ENCODE data around the gene GSN. TPM values are rescaled to one million over a fixed set of nuclear protein-coding genes. Genes with fewer than 3 reads are reported as not detected.
A peak's percentile ranks its signal among the peaks of the same experiment; 100 is the strongest.

GSN gene
- total RNA-seq, 1 donor from 2014 or later, result 159 TPM

DNA sequence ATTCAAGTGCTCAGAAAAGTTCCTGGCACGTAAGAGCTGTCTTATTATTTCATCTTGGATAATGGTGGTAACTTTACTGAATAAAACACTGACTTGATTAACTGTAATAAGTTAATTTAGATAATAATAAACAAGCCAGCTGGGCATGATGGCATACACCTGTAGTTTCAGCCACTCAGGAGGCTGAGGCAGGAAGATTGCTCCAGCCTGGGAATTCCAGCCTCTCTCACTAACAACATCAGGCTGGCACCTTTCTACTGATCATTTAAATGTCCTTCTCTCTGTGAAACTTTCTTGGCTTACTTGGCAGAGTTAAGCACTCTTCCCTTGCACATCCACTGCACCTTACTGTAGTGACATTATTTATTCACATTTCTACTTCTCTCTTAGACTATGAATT, 82.1 kb downstream of the GSN start:
- no peak for DNase-seq (ENCODE audit: low read depth in 2 of 2)

DNA sequence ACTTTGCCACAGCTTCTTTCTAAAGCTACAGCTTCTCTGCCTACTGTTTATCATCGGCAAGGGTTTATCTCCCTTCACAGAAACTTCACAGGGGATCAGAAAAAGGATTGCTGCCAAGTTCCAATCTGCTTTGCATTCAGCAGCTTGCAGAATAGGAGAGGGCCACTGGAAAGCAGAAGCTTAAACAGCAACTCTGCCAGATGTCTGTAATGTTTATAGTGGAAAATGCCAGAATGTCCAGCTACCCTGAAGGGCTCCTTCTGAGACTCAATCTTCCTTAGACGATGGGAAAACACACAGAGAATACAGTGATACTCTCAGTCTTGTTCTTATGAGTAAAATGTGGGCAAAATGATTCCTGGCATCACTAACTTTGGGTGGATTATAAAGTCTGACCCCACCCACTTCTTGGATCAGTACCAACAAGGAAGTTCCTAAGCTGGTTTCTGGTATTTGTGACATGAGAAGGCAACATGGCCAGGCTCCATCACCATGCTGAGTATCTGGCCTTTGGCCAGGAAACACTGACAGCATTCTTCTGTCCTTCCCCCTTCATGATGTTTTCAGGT, 83.1 kb downstream of the GSN start:
- peak; percentile 91 to 93 for DNase-seq (ENCODE audit: low read depth in 2 of 2)

DNA sequence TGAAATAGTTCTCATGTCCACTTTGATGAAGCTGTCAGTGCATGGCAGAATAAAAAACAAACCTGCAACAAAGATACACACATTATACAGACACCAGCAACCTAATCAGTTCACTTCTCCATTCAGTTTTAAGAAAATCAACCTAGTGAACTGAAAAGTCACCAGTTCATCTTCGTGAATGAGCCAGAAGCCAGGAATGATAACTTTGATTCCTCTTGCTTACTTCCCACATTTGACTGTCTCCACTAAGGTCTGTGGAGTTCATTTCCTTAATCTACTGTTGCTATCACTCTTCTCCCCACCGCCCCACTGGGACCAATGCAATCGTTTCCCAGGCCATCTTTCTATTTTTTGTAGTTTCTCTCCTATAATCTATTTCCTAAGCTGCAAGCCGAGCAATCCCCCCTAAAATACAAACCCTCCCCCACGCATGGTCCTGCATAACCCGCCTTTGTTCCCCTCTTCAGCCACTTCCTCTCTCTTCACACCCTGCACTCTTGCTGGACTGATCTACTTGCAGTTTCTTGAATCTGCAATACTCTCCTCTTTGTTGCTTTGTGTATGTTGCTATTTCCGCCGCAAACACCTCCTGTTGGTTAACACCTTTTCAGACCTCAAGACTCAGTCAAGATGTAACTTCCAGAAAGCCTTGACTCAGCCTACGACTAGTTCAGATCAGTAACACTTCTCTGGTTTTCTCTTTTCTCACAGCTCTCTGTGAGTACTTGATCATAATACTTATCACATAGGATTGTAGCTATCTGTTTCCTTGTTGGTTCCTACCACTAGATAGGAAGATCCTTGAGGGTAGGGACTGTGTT, 85.5 kb downstream of the GSN start:
- DNase-seq (ENCODE audit: low read depth in 2 of 2), result peak in 1 of 2 donors; percentile 8

DNA sequence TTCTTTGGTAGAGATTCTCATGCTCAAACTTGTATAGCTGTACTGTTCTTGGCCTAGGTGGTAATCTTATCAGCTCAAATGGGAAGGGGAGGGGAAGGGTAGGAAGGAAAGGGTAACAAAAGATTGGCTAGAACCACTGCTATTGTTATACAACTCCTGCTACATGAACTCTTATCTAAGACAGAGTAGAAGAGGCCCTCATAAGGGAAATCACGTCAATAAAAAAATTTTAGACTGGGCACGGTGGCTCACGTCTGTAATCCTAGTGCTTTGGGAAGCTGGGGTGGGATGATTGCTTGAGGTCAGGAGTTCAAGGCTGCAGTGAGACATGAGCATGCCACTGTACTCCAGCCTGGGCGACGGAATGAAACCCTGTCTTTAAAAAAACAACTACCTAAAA, 86.2 kb downstream of the GSN start:
- peak; percentile 65 to 85 for DNase-seq (ENCODE audit: low read depth in 2 of 2)

DNA sequence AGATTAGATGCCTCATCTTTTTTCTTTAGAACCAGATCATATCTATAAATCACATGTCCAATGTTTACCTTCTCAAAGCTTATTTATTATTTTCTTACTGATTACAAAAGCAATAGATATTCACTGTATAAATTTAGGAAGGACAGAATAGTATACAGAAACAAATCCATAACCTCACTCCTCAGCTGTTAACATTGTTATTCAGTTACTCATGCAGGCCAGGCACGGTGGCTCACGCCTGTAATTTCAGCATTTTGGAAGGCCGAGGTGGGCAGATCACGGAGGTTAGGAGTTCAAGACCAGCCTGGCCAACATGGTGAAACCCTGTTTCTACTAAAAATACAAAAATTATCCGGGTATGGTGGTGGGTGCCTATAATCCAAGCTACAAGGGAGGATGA, 86.8 kb downstream of the GSN start:
- peak in 1 of 2 donors; percentile 16 for DNase-seq (ENCODE audit: low read depth in 2 of 2)

DNA sequence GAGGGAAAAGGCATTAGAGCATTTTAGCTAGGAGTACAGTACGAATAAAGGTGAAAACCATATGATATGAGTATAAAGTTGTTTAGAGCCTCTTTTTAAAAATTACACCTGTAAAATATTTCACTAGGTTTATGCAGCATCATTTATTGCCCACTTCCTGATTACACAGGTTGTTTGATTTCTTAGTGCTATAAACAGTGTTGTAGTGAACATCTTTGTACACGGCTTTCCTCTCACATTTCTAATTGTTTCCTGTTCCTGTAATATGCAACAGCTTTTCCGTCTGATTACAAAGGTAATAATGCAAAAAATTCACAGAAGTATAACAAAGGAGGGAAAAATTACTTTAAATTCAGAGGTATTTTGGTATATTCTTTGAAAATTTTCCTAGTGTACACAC, 89.0 kb downstream of the GSN start:
- DNase-seq (ENCODE audit: low read depth in 2 of 2), result peak; percentile 45 to 76

DNA sequence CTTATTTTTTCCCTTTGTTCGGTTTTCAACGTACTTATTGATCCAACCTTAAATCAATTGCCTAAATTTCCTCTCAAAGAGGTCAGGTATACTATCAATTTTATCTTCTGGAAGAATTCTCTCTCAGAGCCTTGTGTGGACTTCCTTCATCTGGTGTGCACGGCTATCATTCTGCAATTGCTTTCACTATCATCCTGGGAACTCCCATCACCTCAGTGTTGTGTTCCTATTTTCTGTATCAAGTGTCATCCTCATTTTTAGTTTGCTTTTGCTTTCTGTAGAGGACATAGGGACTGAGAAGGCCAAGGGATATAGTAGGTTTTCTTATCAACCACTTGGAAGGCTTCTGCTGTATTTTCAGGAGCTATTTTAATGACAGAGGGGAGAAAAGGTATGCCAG, 90.8 kb downstream of the GSN start:
- DNase-seq (ENCODE audit: low read depth in 2 of 2), result peak; percentile 39 to 58

DNA sequence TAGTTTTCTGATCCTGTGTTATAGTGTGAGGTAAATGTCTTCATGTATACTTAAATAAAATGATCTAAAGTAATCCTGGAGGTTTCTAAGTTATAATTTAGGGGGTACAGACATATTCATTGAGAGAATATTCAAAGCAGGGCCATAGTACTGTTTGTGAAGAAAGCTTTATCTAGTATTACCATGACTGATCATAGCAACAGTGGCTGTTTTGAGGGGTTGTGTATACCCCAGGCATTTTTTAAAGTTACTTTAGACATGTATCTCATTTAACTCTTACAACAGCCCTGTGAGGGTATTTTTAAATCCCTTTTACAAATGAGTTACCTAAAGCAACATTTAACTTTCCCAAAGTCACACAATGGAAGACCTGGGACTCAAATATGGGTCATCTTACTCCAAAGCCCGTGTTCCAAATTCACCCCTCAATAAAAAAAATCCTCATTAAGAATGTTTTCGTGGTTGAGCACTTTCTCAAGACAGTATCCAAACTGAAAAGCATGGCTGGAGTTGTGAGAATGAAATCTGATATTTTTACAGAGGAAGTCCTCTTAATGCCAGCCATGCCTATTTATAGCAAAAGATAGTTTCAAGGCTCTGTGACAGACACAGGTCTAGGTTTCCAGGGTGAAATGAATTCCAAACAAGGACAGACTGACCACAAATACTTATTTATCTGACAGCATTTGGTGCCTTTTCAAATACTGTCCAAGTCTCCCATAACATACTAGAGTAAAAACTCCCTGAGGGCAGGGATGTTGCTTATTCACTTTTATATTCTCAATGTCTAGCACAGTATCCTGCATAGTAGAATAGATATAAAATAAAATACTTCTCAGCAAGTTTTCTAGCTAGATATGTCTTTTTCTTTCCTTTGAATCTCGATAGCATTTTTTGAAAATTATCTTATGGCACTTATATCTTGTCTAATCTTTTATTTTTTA, 91.7 kb downstream of the GSN start:
- peak in 1 of 2 donors; percentile 19 for DNase-seq (ENCODE audit: low read depth in 2 of 2)

DNA sequence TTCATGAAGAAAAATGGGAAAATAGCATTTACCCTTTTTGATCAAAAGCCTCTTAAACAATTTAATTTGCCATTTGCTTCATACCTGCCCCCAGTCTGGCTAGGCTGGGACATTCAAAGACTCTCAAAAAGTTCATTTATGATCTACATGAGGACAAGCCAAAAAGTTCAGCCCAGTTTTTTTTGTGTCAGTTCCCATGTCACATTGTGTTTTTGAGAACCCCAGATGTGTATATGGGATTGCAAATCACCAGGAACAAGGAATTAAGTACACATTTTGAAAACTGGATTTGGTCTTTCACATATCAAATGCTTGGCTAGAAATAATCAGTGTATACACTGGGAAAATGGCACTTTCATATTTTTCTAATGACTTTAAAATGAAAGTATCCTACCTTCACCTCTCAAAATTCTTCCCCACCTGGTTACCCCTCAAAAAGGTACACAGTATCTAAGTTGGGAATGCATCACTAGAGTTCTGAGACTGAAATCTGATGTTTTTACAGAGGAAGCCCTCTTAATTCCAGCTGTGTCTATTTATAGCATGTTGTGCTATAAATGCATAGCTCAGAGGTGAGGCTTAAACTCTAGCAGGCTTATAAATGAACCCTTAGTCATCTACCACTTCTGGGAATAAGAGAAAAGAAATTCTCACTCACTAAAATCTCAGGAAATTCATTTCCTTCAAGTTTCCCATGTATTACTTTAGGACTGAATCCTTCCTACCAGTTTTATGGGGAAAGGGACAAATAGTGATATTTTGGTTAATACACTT, 92.8 kb downstream of the GSN start:
- DNase-seq (ENCODE audit: low read depth in 2 of 2), result peak in 1 of 2 donors; percentile 84

DNA sequence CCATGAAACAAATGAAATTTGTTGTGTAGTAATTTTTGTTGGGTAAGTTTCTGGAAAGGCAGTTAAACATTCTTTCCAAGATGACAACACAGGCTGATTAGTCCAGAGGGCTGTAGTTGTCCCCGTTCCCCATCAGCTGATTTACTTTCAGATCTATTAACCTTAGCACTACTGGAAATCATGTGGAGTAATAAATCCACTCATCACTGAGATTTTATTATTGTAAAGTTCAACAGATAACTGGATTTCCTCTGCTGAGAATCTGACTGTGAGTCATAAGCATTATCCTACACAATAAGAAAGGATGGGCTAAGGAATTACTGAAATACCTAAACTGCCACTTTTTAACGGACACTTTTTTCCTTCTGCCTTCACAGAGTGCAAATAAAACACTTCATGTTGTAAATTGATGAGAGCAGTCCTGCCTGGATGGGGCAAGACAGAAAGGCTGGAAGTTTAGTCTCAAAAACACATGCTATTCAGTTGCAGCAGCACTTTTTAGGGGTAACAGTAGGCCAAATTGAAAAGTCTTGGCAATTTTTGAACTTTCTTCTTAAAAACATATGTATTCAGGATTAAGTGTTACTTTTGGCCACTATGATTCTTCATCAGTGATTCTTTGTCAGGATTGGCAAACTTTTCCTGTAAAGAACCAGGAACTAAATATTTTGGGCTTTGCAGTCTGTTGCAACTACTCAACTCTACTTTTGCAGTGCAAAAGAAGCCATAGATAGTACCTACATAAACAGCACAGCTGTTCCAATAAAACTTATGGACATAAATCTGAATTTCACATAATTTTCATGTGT, 95.1 kb downstream of the GSN start:
- peak; percentile 52 to 92 for DNase-seq (ENCODE audit: low read depth in 2 of 2)

DNA sequence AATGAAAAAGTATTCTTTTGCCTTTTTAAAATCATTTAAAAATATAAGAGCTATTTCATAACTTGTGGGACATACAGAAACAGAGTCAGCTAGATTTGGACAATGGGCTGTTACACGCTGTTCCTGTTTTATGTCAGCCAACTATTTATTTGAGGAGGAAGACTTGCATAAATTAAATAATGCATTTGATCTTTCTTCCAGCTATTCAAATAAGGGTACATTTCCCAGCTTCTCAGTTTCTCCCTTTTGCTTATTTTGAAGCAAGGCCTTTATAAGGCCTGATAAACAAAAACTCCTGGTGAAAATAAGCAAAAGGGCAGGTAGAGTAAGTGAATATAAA, 95.6 kb downstream of the GSN start:
- peak; percentile 26 to 51 for DNase-seq (ENCODE audit: low read depth in 2 of 2)

DNA sequence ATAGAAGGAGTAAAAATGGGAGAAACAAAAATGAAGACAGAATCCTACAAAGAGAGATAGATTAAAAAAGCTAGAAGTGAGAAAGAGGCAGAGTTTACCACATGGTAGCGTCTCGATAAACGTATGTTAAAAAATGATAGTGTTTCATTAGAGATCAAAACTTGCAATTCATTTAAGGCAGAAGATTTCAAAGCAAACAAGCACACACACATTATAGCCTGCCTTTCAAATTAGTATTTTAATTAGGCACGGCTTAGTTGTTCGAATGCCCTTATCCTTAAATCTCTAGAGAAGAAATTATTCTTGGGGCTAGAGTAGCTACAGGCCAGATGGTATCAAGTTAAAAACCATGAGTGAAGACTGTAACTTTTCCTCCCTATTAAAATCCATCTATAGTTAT, 96.1 kb downstream of the GSN start:
- no peak for DNase-seq (ENCODE audit: low read depth in 2 of 2)

DNA sequence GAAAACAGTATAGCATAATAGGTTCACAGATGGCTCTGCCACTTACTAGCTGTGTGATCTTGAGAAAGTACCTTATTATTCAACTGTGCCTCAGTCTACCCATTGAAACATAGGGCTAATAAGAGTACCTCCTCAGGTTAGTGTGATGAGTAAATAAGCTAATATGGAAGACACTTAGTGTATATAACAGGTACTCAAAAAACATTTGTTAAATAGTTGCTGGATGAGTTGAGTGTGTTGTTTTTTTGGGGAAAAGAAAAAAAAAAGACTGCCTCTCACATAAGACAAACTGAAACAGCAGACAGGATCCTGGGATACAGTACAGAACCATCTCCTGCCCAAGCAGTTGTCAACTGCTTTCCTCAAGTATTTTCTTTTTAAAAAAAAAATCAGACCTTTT, 96.9 kb downstream of the GSN start:
- DNase-seq (ENCODE audit: low read depth in 2 of 2), result no peak

DNA sequence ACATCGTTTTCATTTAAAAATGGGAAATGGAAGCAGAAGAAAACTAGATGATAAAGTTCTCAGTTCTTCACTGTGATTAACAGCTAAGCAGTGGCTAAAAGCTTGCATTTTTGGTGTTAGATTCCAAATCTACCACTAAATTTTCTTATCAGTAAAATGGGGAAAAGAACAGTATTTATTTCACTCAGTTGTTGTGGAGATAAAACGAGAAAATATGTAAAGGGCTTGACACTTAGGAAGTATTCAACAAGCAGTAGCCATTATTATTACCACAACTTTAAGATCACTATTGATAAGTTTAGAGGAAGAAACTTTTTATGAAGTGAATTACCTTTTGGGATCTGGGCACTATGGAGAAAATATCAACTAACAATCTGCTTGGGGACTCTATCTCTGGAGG, 97.6 kb downstream of the GSN start:
- no peak for DNase-seq (ENCODE audit: low read depth in 2 of 2)

DNA sequence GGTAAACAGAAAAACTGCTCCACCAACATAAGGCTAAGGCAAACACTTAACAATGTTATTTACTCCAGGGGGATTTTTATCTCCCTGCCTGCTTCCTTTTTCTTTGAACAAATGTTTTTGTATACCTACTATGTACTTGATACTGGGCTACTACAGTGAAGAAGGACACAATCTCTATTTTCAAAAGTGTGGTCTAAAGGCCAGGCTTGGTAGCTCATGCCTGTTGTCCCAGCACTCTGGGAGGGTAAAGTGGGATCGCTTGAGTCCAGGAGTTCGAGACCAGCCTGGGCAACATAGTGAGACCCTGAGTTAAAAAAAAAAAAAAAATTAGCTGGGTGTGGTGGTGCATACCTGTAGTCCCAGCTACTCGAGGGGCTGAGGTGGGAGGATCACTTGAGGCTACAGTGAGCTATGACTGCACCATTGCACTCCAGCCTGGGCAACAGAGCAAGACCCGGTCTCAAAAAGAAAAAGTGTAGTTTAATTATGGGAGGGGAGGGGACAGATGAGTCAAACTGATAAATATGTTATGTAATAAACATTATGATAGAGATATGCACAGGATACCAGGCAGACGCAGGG, 98.7 kb downstream of the GSN start:
- DNase-seq (ENCODE audit: low read depth in 2 of 2), result no peak

DNA sequence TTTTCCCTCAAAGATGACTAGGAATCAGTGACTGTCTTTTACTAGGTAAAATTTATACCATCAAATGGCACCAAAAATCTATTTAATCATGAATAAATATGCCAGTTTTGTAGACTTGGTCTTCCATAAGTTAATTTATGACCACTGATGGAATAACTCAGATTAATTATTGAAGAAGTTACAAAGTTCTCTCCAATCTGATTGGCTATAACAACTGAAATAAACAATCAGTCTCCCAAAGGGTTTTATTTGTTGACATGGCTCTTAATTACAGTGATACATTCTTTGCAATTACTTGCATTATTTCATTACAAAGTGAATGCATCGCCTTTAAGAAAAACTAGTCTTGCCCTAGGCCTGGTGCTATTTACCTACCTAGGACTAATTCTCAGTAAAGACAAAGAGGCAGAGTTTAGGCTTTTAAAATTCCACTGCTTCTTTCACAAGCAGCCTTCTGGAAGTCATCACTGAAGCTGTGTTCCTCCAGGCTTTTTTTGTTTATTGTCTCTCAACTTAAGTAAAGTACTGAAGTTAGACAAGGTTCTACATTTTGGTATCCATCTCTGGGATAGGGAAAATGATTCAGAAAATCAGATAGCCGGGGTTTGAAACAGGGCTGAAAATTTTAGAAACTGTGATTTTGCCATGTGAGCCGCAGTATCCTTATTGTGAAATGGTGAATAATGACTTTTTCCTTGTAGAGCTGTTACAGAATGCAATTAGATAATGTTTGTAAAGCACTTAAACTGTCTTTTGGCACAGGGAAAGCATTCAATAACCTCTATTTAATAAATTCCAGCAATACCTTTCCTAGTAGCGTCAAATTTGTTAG, 99.6 kb downstream of the GSN start:
- DNase-seq (ENCODE audit: low read depth in 2 of 2), result no peak

DNA sequence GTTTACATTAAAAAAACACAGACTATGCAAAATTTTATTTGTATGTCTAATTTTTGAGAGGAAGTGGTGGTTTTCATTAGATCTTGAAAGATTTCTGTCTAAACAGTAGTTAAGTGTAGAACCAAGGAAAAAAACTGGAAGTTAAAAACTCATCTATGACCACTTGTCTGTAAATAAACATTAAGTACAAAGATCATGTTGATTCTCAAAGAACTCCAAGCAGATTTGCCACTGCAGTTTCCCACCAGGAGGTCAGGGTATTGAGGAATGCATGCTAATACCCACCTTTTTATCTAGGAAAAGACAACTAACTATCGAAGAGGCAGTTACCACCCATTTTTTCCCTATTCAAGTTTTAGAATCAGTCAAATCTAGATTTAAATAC, 100.2 kb downstream of the GSN start:
- no peak for DNase-seq (ENCODE audit: low read depth in 2 of 2)

DNA sequence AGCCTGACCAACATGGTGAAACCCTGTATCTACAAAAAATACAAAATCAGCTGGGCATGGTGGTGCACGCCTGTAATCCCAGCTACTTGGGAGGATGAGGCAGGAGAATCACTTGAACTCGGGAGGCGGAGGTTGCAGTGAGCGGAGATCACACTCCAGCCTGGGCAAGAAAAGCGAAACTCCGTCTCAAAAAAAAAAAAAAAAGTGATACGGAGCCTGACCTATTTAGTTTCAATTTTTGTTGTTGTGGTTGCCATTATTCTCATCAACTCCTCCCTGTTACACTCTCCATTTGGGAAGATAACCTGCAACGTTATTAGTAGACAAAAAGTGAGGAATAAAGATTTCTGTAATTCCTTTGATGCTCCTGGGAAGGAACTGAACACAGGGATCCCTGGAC, 100.8 kb downstream of the GSN start:
- peak in 1 of 2 donors; percentile 46 for DNase-seq (ENCODE audit: low read depth in 2 of 2)

DNA sequence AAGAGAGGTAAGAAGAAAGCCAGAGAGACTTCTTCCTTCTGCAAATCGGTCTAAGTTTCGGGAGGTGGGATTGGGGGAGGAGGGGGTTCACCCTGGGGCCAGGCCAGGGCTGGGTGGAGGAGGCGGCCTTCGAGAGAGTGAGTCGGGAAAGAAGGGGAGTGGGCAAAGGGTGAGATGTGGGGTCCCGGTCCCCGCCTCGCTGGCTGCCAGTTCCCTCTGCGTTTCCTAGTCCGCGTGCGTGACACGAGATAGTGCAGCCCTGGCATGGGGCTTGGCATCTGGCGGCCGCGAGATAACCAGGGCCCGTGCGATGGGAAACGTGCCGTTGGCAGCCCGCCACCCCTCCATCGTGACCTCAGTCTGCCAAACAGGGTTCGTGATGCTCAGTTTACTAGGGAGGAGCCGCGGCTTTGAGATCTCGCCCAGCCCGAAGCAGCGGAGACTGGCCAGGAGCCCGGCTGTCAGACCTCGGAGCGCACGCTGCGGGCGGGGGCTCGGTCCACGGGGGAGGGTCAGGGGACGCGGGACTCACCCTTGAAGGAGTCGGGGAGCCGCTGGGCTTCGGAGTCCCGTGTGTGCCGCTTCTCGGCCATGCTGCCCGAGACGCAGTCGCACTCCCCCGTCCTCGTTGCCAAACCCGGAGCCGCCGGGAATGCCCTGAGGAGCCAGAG, 101.8 kb downstream of the GSN start, which contains the start of gene STOM:
TSS of gene STOM (minus strand) at position 656 of the 671 bp plus-strand sequence. CDS start at position 593, 63 bp downstream.
- DNase-seq (ENCODE audit: low read depth in 2 of 2), result peak; percentile 82 to 91
